Endothelial cell (in vitro differentiated cells): ENCODE data around the gene PFAS. TPM values are rescaled to one million over a fixed set of nuclear protein-coding genes. Genes with fewer than 3 reads are reported as not detected.

ENCODE experiments used
- DNase-seq: peaks from one replicate; pipeline ENCODE4 v3.0.0; 2021; ENCODE audit warnings: low spot score
- H3K27ac Mint-ChIP-seq: one replicate; pipeline ENCODE4 v1.8.0; 2021; ENCODE audit warnings: mixed read lengths, inconsistent platforms; ENCODE audit not compliant: unreplicated experiment
- H3K27me3 Mint-ChIP-seq: one replicate; pipeline ENCODE4 v1.8.0; 2021; ENCODE audit warnings: mild to moderate bottlenecking, moderate library complexity, mixed read lengths, inconsistent platforms; ENCODE audit not compliant: unreplicated experiment
- H3K36me3 Mint-ChIP-seq: one replicate; pipeline ENCODE4 v1.8.0; 2021; ENCODE audit warnings: mild to moderate bottlenecking, low read depth, mixed read lengths, inconsistent platforms; ENCODE audit not compliant: unreplicated experiment
- H3K4me1 Mint-ChIP-seq: one replicate; pipeline ENCODE4 v1.8.0; 2021; ENCODE audit warnings: mild to moderate bottlenecking, mixed read lengths, inconsistent platforms; ENCODE audit not compliant: unreplicated experiment
- H3K4me3 Mint-ChIP-seq: one replicate; pipeline ENCODE4 v1.8.0; 2021; ENCODE audit warnings: mild to moderate bottlenecking, mixed read lengths, inconsistent platforms; ENCODE audit not compliant: unreplicated experiment
- H3K9me3 Mint-ChIP-seq: one replicate; pipeline ENCODE4 v1.8.0; 2021; ENCODE audit warnings: mixed read lengths, inconsistent platforms; ENCODE audit not compliant: unreplicated experiment
- total RNA-seq: library from RNA; stranded (reverse); fragmentation: NEBNext Ultra II Directional; extraction: Animal tissue kit (Norgen Biotek cat#: 25700); gene quantifications from one replicate; pipeline ENCODE4 v1.2.1, GENCODE V29; 2021; ENCODE audit not compliant: unreplicated experiment
- TF ChIP-seq, protein P1 (sequence below): fragments of 200-600 bp; sonication (generic); IDR thresholded peaks from one replicate; pipeline ENCODE4 v1.5.0; 2021; ENCODE audit warnings: antibody characterized with exemption; ENCODE audit not compliant: unreplicated experiment

PFAS gene
- total RNA-seq, 1 donor from 2014 or later, result 67.0 TPM

DNA sequence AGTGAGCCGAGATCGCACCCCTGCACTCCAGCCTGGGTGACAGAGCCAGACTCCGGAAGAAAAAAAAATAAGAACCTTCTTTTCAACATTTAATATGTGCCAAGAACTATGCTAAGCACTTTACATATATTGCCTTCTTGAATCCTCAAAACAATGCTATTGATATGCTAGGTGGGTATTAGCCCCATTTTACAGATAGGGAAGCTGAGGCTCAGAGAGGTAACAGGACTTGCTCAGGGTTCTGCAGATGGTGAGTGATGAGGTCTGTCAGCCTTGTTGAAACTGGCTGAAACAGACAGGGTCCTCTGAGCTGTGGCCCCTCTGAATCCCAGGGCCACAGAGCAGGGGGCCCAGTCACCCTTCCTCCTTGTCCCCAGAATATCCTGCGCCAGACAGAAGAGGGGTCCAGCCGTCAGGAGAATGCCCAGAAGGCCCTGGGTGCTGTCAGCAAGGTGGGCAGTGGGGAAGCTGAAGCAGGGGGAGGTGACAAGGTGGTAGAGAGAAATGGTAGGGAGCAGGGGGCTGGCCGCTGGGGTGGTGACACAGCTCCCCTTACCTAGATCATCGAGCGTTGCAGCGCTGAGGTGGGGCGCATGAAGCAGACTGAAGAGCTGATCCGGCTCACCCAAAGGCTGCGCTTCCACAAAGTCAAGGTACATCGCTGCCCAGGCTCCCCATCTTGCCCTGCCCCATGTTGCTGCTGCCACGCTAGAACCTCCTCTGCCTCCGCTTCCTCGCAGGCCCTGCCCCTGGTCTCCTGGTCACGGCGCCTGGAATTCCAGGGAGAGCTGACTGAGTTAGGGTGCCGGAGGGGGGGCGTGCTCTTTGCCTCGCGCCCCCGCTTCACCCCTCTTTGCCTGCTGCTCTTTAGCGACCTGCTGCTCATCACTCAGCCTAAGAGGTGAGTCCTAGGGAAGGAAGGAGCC is 69.2 kb downstream of the PFAS start:
- Mint-ChIP-seq H3K27me3 (peaks cover 7% of the 10 kb centered on the region), H3K9me3 (no peaks in the 10 kb centered on the region), H3K36me3 (peaks cover 60% of the 10 kb centered on the region), H3K4me3 (no peak overlapping the region), H3K27ac (no peak overlapping the region), H3K4me1 (peaks cover 22% of the 10 kb centered on the region)
- DNase-seq, result no peak
- TF ChIP-seq, protein P1, sequence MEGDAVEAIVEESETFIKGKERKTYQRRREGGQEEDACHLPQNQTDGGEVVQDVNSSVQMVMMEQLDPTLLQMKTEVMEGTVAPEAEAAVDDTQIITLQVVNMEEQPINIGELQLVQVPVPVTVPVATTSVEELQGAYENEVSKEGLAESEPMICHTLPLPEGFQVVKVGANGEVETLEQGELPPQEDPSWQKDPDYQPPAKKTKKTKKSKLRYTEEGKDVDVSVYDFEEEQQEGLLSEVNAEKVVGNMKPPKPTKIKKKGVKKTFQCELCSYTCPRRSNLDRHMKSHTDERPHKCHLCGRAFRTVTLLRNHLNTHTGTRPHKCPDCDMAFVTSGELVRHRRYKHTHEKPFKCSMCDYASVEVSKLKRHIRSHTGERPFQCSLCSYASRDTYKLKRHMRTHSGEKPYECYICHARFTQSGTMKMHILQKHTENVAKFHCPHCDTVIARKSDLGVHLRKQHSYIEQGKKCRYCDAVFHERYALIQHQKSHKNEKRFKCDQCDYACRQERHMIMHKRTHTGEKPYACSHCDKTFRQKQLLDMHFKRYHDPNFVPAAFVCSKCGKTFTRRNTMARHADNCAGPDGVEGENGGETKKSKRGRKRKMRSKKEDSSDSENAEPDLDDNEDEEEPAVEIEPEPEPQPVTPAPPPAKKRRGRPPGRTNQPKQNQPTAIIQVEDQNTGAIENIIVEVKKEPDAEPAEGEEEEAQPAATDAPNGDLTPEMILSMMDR, result no peak

Other genes starting within 250 kb of the PFAS start
- gene GUCY2D, start 246.7 kb upstream of the PFAS start, total RNA-seq, result not detected
- gene ALOX15B, start 210.2 kb upstream of the PFAS start, total RNA-seq, result 0.13 TPM
- gene ALOX12B, start 161.6 kb upstream of the PFAS start, total RNA-seq, result 1.7 TPM
- gene ALOXE3, start 130.8 kb upstream of the PFAS start, total RNA-seq, result not detected
- gene HES7, start 125.2 kb upstream of the PFAS start, total RNA-seq, result 3.3 TPM
- gene PER1, start 96.9 kb upstream of the PFAS start, total RNA-seq, result 30.0 TPM
- gene VAMP2, start 86.3 kb upstream of the PFAS start, total RNA-seq, result 19.8 TPM
- 14.6 TPM for gene TMEM107, start 72.9 kb upstream of the PFAS start, total RNA-seq
- gene BORCS6, start 59.1 kb upstream of the PFAS start, total RNA-seq, result 9.7 TPM
- gene AURKB, start 38.7 kb upstream of the PFAS start, total RNA-seq, result 21.4 TPM
- gene CTC1, start 1.2 kb upstream of the PFAS start, total RNA-seq, result 41.3 TPM
- gene RANGRF, start 39.4 kb downstream of the PFAS start, total RNA-seq, result 22.0 TPM
- 6.9 TPM for gene SLC25A35, start 46.1 kb downstream of the PFAS start, total RNA-seq
- 113 TPM for gene ARHGEF15, start 61.0 kb downstream of the PFAS start, total RNA-seq
- not detected for gene ODF4, start 90.6 kb downstream of the PFAS start, total RNA-seq
- 1,901 TPM for gene RPL26, start 133.9 kb downstream of the PFAS start, total RNA-seq
- not detected for gene RNF222, start 148.5 kb downstream of the PFAS start, total RNA-seq
- 82.4 TPM for gene NDEL1, start 186.6 kb downstream of the PFAS start, total RNA-seq